Astrocyte of the hippocampus (primary cell): ENCODE data around the gene TMEM243.
A peak's percentile ranks its signal among the peaks of the same experiment; 100 is the strongest.
"Not testable (repeated sequence)": the region's sequence is repeated elsewhere in the genome, so short reads cannot be mapped to it uniquely, and the experiment has no call there.

Experiments used
- DNase-seq: peaks from one replicate; pipeline ENCODE4 v3.0.0; 2011; ENCODE audit warnings: low read depth, low spot score

TMEM243 gene

GRCh38 chr7:87219545-87220025 is at the start of gene TMEM243:
TMEM243 (minus strand) TSS chr7:87219732; CDS start chr7:87219503, 229 bp downstream.
- peak; percentile 77 for DNase-seq

- no peak for DNase-seq
Measured at GRCh38 chr7:87267239-87267900, 47.8 kb upstream of the TMEM243 start.

- no peak for DNase-seq
Measured at GRCh38 chr7:87263537-87263936, 44.0 kb upstream of the TMEM243 start.

- DNase-seq: no peak
Measured at GRCh38 chr7:87253589-87254087, 34.1 kb upstream of the TMEM243 start.

GRCh38 chr7:87245671-87246070 is 26.1 kb upstream of the TMEM243 start:
- DNase-seq: not testable (repeated sequence)

- not testable (repeated sequence) for DNase-seq
Measured at GRCh38 chr7:87238464-87239051, 19.0 kb upstream of the TMEM243 start.

GRCh38 chr7:87234949-87235348 is 15.4 kb upstream of the TMEM243 start:
- DNase-seq: peak; percentile 21

- peak; percentile 65 for DNase-seq
Measured at GRCh38 chr7:87231711-87232110, 12.2 kb upstream of the TMEM243 start.

- peak; percentile 51 for DNase-seq
Measured at GRCh38 chr7:87231258-87231657, 11.7 kb upstream of the TMEM243 start.

GRCh38 chr7:87226495-87226894 is 7.0 kb upstream of the TMEM243 start:
- no peak for DNase-seq

- DNase-seq: peak; percentile 16
Measured at GRCh38 chr7:87225696-87226095, 6.2 kb upstream of the TMEM243 start.

GRCh38 chr7:87223666-87224065 is 4.1 kb upstream of the TMEM243 start:
- DNase-seq: no peak

GRCh38 chr7:87220734-87221215 is 1.2 kb upstream of the TMEM243 start:
- DNase-seq: no peak

GRCh38 chr7:87220026-87220733 is 648 bp upstream of the TMEM243 start:
- peak; percentile 91 for DNase-seq

- DNase-seq: peak; percentile 60
Measured at GRCh38 chr7:87218796-87219544, 562 bp downstream of the TMEM243 start.

GRCh38 chr7:87217983-87218653 is 1.4 kb downstream of the TMEM243 start:
- DNase-seq: no peak

GRCh38 chr7:87216701-87217508 is 2.6 kb downstream of the TMEM243 start:
- DNase-seq: no peak

- DNase-seq: no peak
Measured at GRCh38 chr7:87215046-87215445, 4.5 kb downstream of the TMEM243 start.

GRCh38 chr7:87213811-87214210 is 5.7 kb downstream of the TMEM243 start:
- DNase-seq: no peak

GRCh38 chr7:87213252-87213651 is 6.3 kb downstream of the TMEM243 start:
- DNase-seq: no peak
